Motor neuron (in vitro differentiated cells): ENCODE data around the gene AHCYL1. TPM values are rescaled to one million over a fixed set of nuclear protein-coding genes. Genes with fewer than 3 reads are reported as not detected.
A peak's percentile ranks its signal among the peaks of the same experiment; 100 is the strongest.

ENCODE experiments used
- ATAC-seq, 8 experiments: fragments of 200-7000 bp; cut with Tn5 transposase; replicated peaks in 6 of 8; 2 replicates each; pipeline ENCODE4 v1.8.0; 2021; ENCODE audit warnings: mild to moderate bottlenecking in 8 of 8, moderate library complexity in 8 of 8
- H3K27ac ChIP-seq, 2 donors: fragments of 250-450 bp; sonication (Bioruptor Pico); 2 replicates each; pipeline ENCODE4 v1.9.0; 2021; ENCODE audit warnings: antibody characterized with exemption in 2 of 2, mild to moderate bottlenecking in 2 of 2, moderate library complexity in 1 of 2
- H3K4me1 ChIP-seq, 2 donors: fragments of 250-450 bp; sonication (Bioruptor Pico); replicated peaks in 1 of 2; 2 replicates each; pipeline ENCODE4 v1.6.1; 2021; ENCODE audit warnings: antibody characterized with exemption in 2 of 2, mild to moderate bottlenecking in 2 of 2, moderate library complexity in 1 of 2
- H3K4me3 ChIP-seq, 5 donors: fragments of 250-450 bp; sonication (Bioruptor Pico); 2 replicates each; pipeline ENCODE4 v1.9.0; 2021; ENCODE audit warnings: antibody characterized with exemption in 5 of 5, mild to moderate bottlenecking in 5 of 5, moderate library complexity in 4 of 5
- WGBS, 10 experiments: fragments of 450-650 bp; shearing (Covaris generic); methylation state at CpG; one replicate each; pipeline ENCODE4 v1.0.0; 2022; 5-methylcytosine and 5-hydroxymethylcytosine counted together
- in situ Hi-C, 9 experiments: fragments of 400-800 bp; cut with MboI; loops; one replicate each; pipeline ENCODE4 v1.15.0; 2021; ENCODE audit warnings: low sequenced_read_pairs in 9 of 9, low pct_unique_long_range_greater_than_20kb in 2 of 9; ENCODE audit not compliant: unreplicated experiment in 9 of 9
- total RNA-seq, 8 experiments: library from RNA; unstranded; fragments of 300-600 nt; gene quantifications; 2 replicates each; pipeline versions ENCODE4 v1.2.3 to v1.2.4, GENCODE V29; 2022

AHCYL1 gene
- total RNA-seq, 8 experiments from 2014 or later = 33.7 to 96.8 (median 56.7) TPM

- Histone ChIP-seq H3K27ac (no peak overlapping the region), H3K4me1 (peaks cover 25 to 46% of the 10 kb centered on the region in 2 donors), H3K4me3 (no peak overlapping the region)
- in situ Hi-C loops = loop anchor here in 5 of 9 experiments (25.0 kb wide), 4 partner anchors 97 to 453 kb away; partner anchors contain the start of genes GNAI3 (in 3 of the 5) and GPR61 (in 3 of the 5)
- 80 to 100% (median 93%) methylated on average over 1 to 2 of the region's 2 CpGs; no CpG with 5 or more reads in 2 of the 10 experiments for WGBS, 10 experiments
- peak in 1 of 8 experiments; percentile 44 for ATAC-seq
Observed at GRCh38 chr1:109990302-109990653, 5.7 kb downstream of the AHCYL1 start.

GRCh38 chr1:109991400-109991925 is 6.9 kb downstream of the AHCYL1 start:
- no peak for ATAC-seq
- Histone ChIP-seq H3K4me3 (no peak overlapping the region), H3K4me1 (peaks cover 18 to 41% of the 10 kb centered on the region in 2 donors), H3K27ac (no peak overlapping the region)
- in situ Hi-C loops = loop anchor here in 5 of 9 experiments (25.0 kb wide), 4 partner anchors 96 to 454 kb away; partner anchors contain the start of genes GNAI3 (in 3 of the 5) and GPR61 (in 3 of the 5)
- 80 to 100% (median 93%) methylated on average over 1 to 5 of the region's 5 CpGs; no CpG with 5 or more reads in 1 of the 10 experiments for WGBS, 10 experiments

GRCh38 chr1:109993885-109994284 is 9.3 kb downstream of the AHCYL1 start:
- ATAC-seq = peak in 1 of 8 experiments; percentile 33
- no peak overlapping the region for H3K27ac ChIP-seq
- WGBS, 10 experiments = 69 to 100% (median 100%) methylated on average over 1 to 3 of the region's 3 CpGs; no CpG with 5 or more reads in 2 of the 10 experiments
- in situ Hi-C loops = loop anchor here in 5 of 9 experiments (25.0 kb wide), 4 partner anchors 93 to 457 kb away; partner anchors contain the start of genes GNAI3 (in 3 of the 5) and GPR61 (in 3 of the 5)
- peaks cover 15 to 27% of the 10 kb centered on the region in 2 donors for H3K4me1 ChIP-seq
- no peak overlapping the region for H3K4me3 ChIP-seq

GRCh38 chr1:109994654-109995053 is 10.1 kb downstream of the AHCYL1 start:
- in situ Hi-C loops = loop anchor here in 5 of 9 experiments (25.0 kb wide), 4 partner anchors 93 to 457 kb away; partner anchors contain the start of genes GNAI3 (in 3 of the 5) and GPR61 (in 3 of the 5)
- ATAC-seq = peak in 4 of 8 experiments; percentile 14 to 54 (median 42)
- Histone ChIP-seq H3K27ac (no peak overlapping the region), H3K4me3 (no peak overlapping the region), H3K4me1 (peaks cover 15 to 23% of the 10 kb centered on the region in 2 donors)
- 40 to 100% (median 83%) methylated on average over 1 of the region's 1 CpG; no CpG with 5 or more reads in 5 of the 10 experiments for WGBS, 10 experiments

- no peak overlapping the region for H3K4me3 ChIP-seq
- WGBS, 10 experiments = 60 to 100% (median 100%) methylated on average over 1 to 2 of the region's 2 CpGs; no CpG with 5 or more reads in 1 of the 10 experiments
- H3K4me1 ChIP-seq = peaks cover 14 to 15% of the 10 kb centered on the region in 2 donors
- no peak for ATAC-seq
- no peak overlapping the region for H3K27ac ChIP-seq
- in situ Hi-C loops = loop anchor here in 5 of 9 experiments (25.0 kb wide), 4 partner anchors 92 to 458 kb away; partner anchors contain the start of genes GNAI3 (in 3 of the 5) and GPR61 (in 3 of the 5)
Observed at GRCh38 chr1:109995536-109995935, 11.0 kb downstream of the AHCYL1 start.

- no peak overlapping the region for H3K4me3 ChIP-seq
- ATAC-seq = no peak
- no peak overlapping the region for H3K27ac ChIP-seq
- H3K4me1 ChIP-seq = peaks cover 10 to 15% of the 10 kb centered on the region in 2 donors
- in situ Hi-C loops = loop anchor here in 5 of 9 experiments (25.0 kb wide), 4 partner anchors 91 to 459 kb away; partner anchors contain the start of genes GNAI3 (in 3 of the 5) and GPR61 (in 3 of the 5)
- 25 to 100% (median 95%) methylated on average over 1 to 5 of the region's 5 CpGs; no CpG with 5 or more reads in 1 of the 10 experiments for WGBS, 10 experiments
Observed at GRCh38 chr1:109996476-109996875, 11.9 kb downstream of the AHCYL1 start.

GRCh38 chr1:109997204-109997866 is 12.8 kb downstream of the AHCYL1 start:
- ATAC-seq = peak in 6 of 8 experiments; percentile 22 to 67 (median 50)
- Histone ChIP-seq H3K4me1 (peaks cover 10 to 15% of the 10 kb centered on the region in 2 donors), H3K27ac (no peak overlapping the region), H3K4me3 (no peak overlapping the region)
- in situ Hi-C loops = loop anchor here in 5 of 9 experiments (25.0 kb wide), 4 partner anchors 90 to 460 kb away; partner anchors contain the start of genes GNAI3 (in 3 of the 5) and GPR61 (in 3 of the 5)
- WGBS, 10 experiments = 33 to 92% (median 85%) methylated on average over 1 to 7 of the region's 7 CpGs; no CpG with 5 or more reads in 1 of the 10 experiments

GRCh38 chr1:109997867-109998229 is 13.3 kb downstream of the AHCYL1 start:
- Histone ChIP-seq H3K27ac (no peak overlapping the region), H3K4me1 (peaks cover 10 to 15% of the 10 kb centered on the region in 2 donors), H3K4me3 (no peak overlapping the region)
- in situ Hi-C loops = loop anchor here in 5 of 9 experiments (25.0 kb wide), 4 partner anchors 89 to 461 kb away; partner anchors contain the start of genes GNAI3 (in 3 of the 5) and GPR61 (in 3 of the 5)
- ATAC-seq = peak; percentile 33 to 98 (median 76)

- no peak for ATAC-seq
- H3K27ac ChIP-seq = no peak overlapping the region
- no peak overlapping the region for H3K4me3 ChIP-seq
- 0 to 100% (median 71%) methylated on average over 1 of the region's 1 CpG; no CpG with 5 or more reads in 2 of the 10 experiments for WGBS, 10 experiments
- H3K4me1 ChIP-seq = peaks cover 4 to 15% of the 10 kb centered on the region in 2 donors
- in situ Hi-C loops = no loop called here
Observed at GRCh38 chr1:110002695-110003094, 18.1 kb downstream of the AHCYL1 start.

- Histone ChIP-seq H3K27ac (no peak overlapping the region), H3K4me3 (no peak overlapping the region), H3K4me1 (peaks cover 4 to 13% of the 10 kb centered on the region in 2 donors)
- in situ Hi-C loops = no loop called here
- peak; percentile 66 to 94 (median 72) for ATAC-seq
- 0 to 60% (median 38%) methylated on average over 1 to 8 of the region's 8 CpGs; no CpG with 5 or more reads in 3 of the 10 experiments for WGBS, 10 experiments
Observed at GRCh38 chr1:110003747-110004428, 19.3 kb downstream of the AHCYL1 start.

GRCh38 chr1:110004583-110004982 is 20.0 kb downstream of the AHCYL1 start:
- Histone ChIP-seq H3K4me1 (peaks cover 4 to 13% of the 10 kb centered on the region in 2 donors), H3K27ac (no peak overlapping the region), H3K4me3 (no peak overlapping the region)
- 40 to 100% (median 86%) methylated on average over 1 of the region's 1 CpG; no CpG with 5 or more reads in 1 of the 10 experiments for WGBS, 10 experiments
- no peak for ATAC-seq
- in situ Hi-C loops = no loop called here

- in situ Hi-C loops = no loop called here
- no peak for ATAC-seq
- H3K4me1 ChIP-seq = peaks cover 4 to 13% of the 10 kb centered on the region in 2 donors
- H3K27ac ChIP-seq = no peak overlapping the region
- no peak overlapping the region for H3K4me3 ChIP-seq
Observed at GRCh38 chr1:110005971-110006370, 21.4 kb downstream of the AHCYL1 start.
